HUDEP-2 (cell line): Measurements from ENCODE around the gene EMP3.
A peak's percentile ranks its signal among the peaks of the same experiment; 100 is the strongest.

Experiments
- DNase-seq, 76 experiments: peaks; one replicate each; lab custom pipeline; 2025; ENCODE audit not compliant: unreplicated experiment in 76 of 76; lab: John Stamatoyannopoulos, UW

The EMP3 gene

GRCh38 chr19:48342841-48343540, 17.6 kb downstream of the EMP3 start:
- no peak for DNase-seq

DNA sequence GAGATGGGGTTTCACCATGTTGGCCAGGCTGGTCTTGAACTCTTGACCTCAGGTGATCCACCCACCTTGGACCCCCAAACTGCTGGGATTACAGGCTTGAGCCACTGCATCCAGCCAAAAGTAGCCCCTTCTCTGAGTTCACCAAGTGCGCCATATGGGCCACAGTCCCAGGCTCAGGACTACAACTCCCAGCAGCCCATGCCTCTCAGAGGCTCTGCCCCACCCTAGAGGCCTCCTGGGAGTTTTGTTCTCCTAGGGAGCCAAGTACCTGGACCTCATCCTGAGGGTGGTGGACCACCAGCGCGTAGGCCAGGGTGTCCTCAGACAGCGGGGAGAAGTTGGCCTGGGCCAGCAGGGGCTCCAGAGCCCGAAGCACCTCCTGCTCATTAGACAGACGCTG, 19.5 kb downstream of the EMP3 start:
- peak in 1 of 76 experiments; percentile 23 for DNase-seq

- DNase-seq, result peak in 8 of 76 experiments; percentile 12 to 41 (median 28)
Measured at GRCh38 chr19:48346191-48346590, 20.8 kb downstream of the EMP3 start.

GRCh38 chr19:48348045-48348444, 22.7 kb downstream of the EMP3 start:
- DNase-seq, result no peak

- no peak for DNase-seq
Measured at GRCh38 chr19:48348737-48349136, 23.4 kb downstream of the EMP3 start.

DNA sequence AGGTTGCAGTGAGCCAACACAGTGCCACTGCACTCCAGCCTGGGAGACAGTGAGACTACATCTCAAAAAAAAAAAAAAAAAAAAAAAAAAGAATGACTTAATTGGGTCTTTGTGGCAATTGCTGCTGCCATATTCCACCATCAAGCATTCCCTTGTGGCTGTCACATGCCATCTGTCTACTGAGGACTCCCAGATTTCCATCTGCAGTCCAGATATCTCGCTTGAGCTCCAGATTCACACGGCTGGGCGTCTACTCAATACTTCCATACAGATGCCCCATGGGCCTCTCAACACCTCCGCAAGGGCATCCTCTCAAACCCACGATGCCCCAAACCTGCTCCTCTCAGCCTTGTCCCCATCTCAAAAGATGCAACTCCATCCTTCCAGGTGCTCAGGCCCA, 25.5 kb downstream of the EMP3 start:
- no peak for DNase-seq

- DNase-seq, result peak in 69 of 76 experiments; percentile 17 to 88 (median 73)
Measured at GRCh38 chr19:48351341-48351752, 26.0 kb downstream of the EMP3 start.

DNA sequence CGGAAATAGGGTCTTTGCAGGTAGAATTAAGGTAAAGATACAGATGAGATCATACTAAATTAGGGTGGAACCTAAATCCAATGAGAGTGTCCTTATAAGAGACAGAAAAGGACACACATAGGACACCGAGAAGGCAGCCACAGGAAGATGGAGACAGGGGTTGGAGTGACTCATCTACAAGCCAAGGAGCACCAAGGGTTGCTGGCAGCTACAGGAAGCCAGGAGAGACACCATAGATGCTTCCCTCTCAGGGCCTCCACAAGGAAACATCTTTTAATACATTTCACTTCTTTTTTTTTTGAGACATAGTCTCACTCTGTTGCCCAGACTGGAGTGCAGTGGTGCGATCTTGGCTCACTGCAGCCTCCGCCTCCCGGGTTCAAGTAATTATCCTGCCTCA, 28.3 kb downstream of the EMP3 start:
- DNase-seq, result no peak

GRCh38 chr19:48354332-48354992, 29.1 kb downstream of the EMP3 start:
- DNase-seq, result no peak

GRCh38 chr19:48355365-48355954, 30.1 kb downstream of the EMP3 start:
- DNase-seq, result no peak

DNA sequence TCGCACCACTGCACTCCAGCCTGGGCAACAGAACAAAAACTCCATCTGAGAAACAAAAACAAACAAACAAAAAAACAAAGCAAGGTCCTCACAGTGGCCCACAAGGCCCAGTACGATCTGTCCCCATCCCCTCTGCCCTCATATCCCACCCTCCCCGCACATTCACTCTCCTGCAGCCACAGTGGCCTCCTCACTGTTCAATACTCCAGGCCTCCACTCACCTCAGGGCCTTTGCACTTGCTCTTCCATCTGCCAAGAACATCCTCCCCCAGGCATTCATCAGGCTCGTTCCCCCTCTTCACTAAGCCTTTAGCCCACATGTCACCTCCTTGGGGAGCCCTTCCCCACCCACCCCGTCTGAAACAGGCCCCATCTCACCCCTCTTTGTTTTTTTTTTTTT, 33.8 kb downstream of the EMP3 start:
- no peak for DNase-seq

GRCh38 chr19:48361912-48362311, 36.6 kb downstream of the EMP3 start:
- no peak for DNase-seq

DNA sequence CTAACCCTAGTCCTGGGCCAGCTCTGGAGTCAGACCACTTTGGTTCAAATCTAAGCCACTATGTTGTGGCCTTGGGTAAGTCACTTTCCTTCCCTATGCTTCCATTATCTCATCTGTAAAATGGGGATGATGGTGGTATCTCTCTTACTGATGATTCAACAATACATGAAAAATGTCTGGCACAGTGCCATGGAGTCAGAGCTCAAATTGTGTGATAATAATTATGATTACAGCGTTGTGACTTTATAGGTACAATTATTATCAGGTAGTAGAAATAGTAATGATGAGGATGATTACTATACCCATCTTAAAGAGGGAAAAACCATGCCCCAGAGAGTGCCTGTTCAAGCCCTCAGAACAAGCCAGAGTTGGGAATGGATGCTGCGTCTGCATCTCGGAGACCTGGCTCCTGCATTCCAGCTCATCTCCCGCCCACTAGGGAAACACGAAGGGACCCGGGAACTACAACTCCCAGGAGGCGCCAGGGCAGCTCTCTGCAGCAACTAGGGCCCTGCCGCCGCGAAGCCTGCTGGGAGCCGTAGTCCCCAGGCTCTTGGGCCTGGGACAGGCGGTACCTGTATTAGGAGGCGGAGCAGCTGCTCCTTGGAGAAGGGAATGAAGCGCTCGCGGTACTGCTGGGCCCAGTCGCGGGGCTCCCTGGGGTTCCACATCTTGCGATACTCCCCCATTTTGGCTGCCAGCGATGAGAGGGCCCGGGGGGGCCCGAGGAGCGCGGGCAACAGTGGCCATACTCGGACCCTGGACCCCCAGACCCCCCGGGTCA, 37.6 kb downstream of the EMP3 start:
- DNase-seq, result peak in 75 of 76 experiments; percentile 52 to 97 (median 93)

GRCh38 chr19:48363500-48363809, 38.1 kb downstream of the EMP3 start:
- DNase-seq, result peak in 12 of 76 experiments; percentile 52 to 98 (median 64)

GRCh38 chr19:48363810-48364597, 38.7 kb downstream of the EMP3 start, which contains the start of the genes SYNGR4 and TMEM143:
Gene SYNGR4 (plus strand): TSS chr19:48364367. CDS start chr19:48365843, 1,476 bp downstream.
Gene TMEM143 (minus strand): TSS chr19:48363940. CDS start chr19:48363920, 20 bp downstream.
- peak; percentile 94 to 100 (median 100) for DNase-seq

DNA sequence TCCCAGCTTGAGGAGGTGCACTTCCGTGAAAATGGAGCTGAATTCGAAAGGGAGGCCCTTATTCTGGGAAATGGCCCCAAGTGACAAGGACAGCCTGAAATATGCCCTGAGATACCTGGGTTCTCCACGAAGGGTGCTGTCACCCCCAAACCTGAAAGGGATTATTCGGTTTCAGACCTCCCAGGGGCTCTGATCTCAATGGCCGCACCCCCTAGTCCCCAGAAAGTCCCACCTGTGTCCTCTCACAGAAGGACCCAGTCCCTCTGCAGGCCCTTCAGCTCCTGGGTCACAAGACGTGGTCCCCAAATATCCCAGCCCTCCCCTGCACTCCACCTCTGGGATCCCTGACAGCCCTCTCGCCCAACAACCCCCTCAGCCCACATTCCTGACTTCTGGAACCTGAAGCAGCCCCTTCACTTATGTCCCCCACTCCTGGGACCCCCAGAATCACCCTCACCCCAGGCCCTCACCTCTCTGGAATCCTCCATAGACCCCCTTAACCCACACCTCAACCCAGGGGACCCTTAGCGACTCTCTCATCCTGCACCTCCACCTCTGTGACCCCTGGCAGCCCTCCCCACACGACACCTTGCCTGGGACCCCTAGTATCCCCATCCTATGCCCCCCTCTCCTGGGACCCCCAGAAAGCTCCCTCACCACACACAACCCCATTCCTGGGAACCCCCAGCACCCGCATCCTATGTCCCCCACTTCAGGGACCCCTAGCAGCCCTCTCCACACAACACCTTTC, 39.4 kb downstream of the EMP3 start:
- no peak for DNase-seq

DNA sequence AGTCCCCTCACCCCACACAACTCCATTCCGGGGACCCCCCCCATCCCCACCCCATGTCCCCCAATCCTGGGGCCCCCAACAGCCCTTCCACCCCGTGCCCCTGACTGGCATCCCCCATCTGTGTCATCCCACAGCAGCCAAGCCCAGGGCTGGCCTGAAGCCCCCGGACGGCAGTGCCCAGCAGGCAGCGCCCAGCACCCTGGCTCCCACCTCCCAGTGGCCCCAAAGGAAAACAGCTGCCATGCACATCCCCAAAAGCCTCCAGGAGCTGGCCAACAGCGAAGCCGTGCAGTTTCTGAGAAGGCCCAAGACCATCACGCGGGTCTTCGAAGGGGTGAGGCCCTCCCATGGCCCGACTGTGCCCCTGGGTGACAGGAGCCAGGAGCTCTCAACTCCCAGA, 40.2 kb downstream of the EMP3 start:
- no peak for DNase-seq

DNA sequence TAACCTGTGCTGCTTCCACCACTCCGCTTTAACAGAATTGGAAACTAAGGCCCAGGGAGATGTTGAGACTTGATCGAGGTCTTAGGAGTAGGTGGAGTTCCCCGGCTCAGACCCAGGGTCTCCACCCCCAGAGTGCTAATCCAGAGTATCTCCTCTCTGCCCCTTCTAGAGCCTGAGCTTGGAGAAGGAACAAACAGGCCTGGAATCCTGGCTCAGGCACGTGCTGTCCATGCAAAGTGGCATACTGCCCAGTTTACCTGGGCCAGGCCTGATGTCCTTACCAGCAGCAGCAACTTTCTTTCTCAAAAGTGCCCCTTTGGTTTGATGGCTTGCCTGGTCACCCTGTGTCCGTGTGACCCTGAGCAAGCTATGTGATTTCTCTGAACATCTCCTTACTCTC, 42.5 kb downstream of the EMP3 start:
- no peak for DNase-seq

DNA sequence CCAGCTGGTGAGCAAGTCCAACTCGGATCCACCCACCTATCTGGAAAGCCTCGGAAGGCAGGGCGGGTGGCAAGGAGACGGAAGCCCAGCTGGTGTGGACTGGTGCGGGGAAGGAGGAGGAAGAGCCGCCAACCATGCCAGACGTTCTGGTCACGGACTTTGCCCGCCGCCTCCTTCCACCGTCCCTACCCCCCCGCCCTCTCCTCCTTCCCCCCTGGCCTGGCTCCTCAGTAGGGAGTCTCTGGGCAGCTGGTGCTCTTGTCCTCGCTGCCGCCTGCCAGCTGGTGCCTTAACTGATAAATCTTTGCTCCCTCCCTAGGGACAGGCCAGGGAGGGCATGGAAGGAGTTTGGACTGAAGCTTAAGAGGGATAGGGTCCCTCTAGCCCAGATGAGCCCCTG, 43.6 kb downstream of the EMP3 start:
- DNase-seq, result no peak

GRCh38 chr19:48370955-48371354, 45.6 kb downstream of the EMP3 start:
- DNase-seq, result no peak
